CD4-positive, alpha-beta T cell (primary cell): ENCODE measurements around the gene BRD1. TPM values are rescaled to one million over a fixed set of nuclear protein-coding genes. Genes with fewer than 3 reads are reported as not detected.

Experiments
- ATAC-seq: fragments of 200-7000 bp; cut with Tn5 transposase; one replicate; pipeline ENCODE4 v1.10.0; 2022; ENCODE audit warnings: mild to moderate bottlenecking; ENCODE audit not compliant: poor library complexity
- CTCF ChIA-PET: fragments of 350-600 bp; sonication (Branson Sonifier 250); formaldehyde crosslinking; loops from one replicate; lab custom pipeline; 2021; ENCODE audit warnings: antibody characterized with exemption, inconsistent platforms; lab: Charles Lee
- POLR2A ChIA-PET: fragments of 350-600 bp; sonication (Branson Sonifier 250); formaldehyde crosslinking; loops from one replicate; lab custom pipeline; 2021; ENCODE audit warnings: antibody characterized with exemption, inconsistent platforms; lab: Charles Lee
- DNase-seq, 14 experiments: peaks; one replicate each; pipeline ENCODE4 v3.0.0-alpha.2; 2013 to 2020; ENCODE audit warnings: mixed read lengths in 2 of 14
- H3K27ac ChIP-seq, 2 donors: one replicate each; pipeline versions ENCODE4 v1.5.1 to v1.7.0; 2013; ENCODE audit warnings: low read length in 2 of 2, low read depth in 1 of 2, mild to moderate bottlenecking in 1 of 2
- H3K27me3 ChIP-seq, 2 experiments: 1 replicate in 1 of 2; 2 replicates in 1 of 2; pipeline versions ENCODE4 v1.6.1 to v1.7.0; 2013; ENCODE audit warnings: low read length in 2 of 2, control low read depth in 1 of 2, mild to moderate bottlenecking in 1 of 2, moderate library complexity in 1 of 2; ENCODE audit not compliant: insufficient read depth in 2 of 2, control insufficient read depth in 1 of 2
- H3K36me3 ChIP-seq: one replicate; pipeline ENCODE4 v1.6.1; 2013; ENCODE audit warnings: low read length, control low read depth; ENCODE audit not compliant: insufficient read depth
- H3K4me1 ChIP-seq: one replicate; pipeline ENCODE4 v1.6.1; 2013; ENCODE audit warnings: low read length, control low read depth; ENCODE audit not compliant: insufficient read depth
- H3K4me3 ChIP-seq: one replicate; pipeline ENCODE4 v1.5.1; 2013; ENCODE audit warnings: mild to moderate bottlenecking, low read length, moderate library complexity
- H3K9me3 ChIP-seq, 2 experiments: 1 replicate in 1 of 2; 2 replicates in 1 of 2; pipeline versions ENCODE4 v1.6.1 to v1.7.0; 2013; ENCODE audit warnings: low read length in 2 of 2, mild to moderate bottlenecking in 2 of 2, control low read depth in 1 of 2, moderate library complexity in 1 of 2; ENCODE audit not compliant: control insufficient read depth in 1 of 2, insufficient read depth in 1 of 2
- H3K27ac Mint-ChIP-seq: one replicate; pipeline ENCODE4 v1.8.0; 2020; ENCODE audit warnings: mixed read lengths
- H3K27me3 Mint-ChIP-seq: one replicate; pipeline ENCODE4 v1.8.0; 2021; ENCODE audit warnings: mixed read lengths
- H3K36me3 Mint-ChIP-seq: one replicate; pipeline ENCODE4 v1.8.0; 2021; ENCODE audit warnings: low read depth, mixed read lengths
- H3K4me1 Mint-ChIP-seq: one replicate; pipeline ENCODE4 v1.8.0; 2021; ENCODE audit warnings: low read depth, mixed read lengths
- H3K4me3 Mint-ChIP-seq: one replicate; pipeline ENCODE4 v1.8.0; 2020; ENCODE audit warnings: mild to moderate bottlenecking, mixed read lengths
- H3K9me3 Mint-ChIP-seq: one replicate; pipeline ENCODE4 v1.8.0; 2020; ENCODE audit warnings: mixed read lengths
- CTCF ChIP-seq: fragments of 200-600 bp; IDR thresholded peaks from one replicate; pipeline ENCODE4 v1.8.0; 2022; ENCODE audit warnings: antibody characterized with exemption, mild to moderate bottlenecking
- intact Hi-C, 2 experiments: fragments of 100-400 bp; cut with DNase I in 1 of 2; cut with micrococcal nuclease in 1 of 2; formaldehyde crosslinking; loops; one replicate each; pipeline versions ENCODE4 v1.15.1 to v1.9.0; 2023 to 2025; cut with DNase I, micrococcal nuclease
- total RNA-seq, 174 experiments: library from RNA in 2 of 174; stranded (reverse) in 2 of 174; gene quantifications; one replicate each; pipeline ENCODE4 v1.2.3 and lab custom pipeline; 2021 to 2026

BRD1 gene
- total RNA-seq, 2 experiments from 2014 or later, result 129 to 130 TPM

DNA sequence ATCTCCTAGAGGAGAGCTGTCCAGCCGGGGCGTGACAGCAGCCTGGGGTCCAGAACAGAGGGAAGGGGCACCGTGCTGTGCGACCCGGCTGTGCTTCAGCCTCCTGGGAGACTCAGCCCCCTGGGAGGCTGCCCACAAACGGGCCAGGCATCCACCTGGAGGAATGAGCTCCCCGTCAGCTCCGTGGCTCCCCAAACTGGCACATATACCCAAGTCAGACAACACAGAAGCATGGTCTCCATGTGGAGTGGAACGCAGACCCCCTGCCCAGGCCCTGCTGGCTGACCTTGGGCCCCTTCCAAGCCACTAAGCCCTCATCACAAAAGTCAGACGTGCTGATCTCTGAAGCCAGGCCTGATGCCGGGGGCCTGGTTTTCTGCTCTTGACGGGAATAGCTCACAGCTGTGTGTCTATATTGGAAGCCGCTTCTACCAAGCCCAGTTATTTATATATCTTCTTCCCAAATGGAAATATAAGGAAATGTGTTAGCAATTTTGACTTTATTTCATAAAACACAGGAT, 91.7 kb downstream of the BRD1 start:
- ATAC-seq (no peak), DNase-seq (no peak)
- intact Hi-C loops, result no loop called here
- peaks cover 64% of the 10 kb centered on the region for H3K27me3 Mint-ChIP-seq
- ChIA-PET POLR2A (no interaction called here), CTCF (no interaction called here)
- Histone ChIP-seq H3K36me3 (no peaks in the 10 kb centered on the region), H3K27me3 (peaks cover 16 to 17% of the 10 kb centered on the region in 2 experiments), H3K27ac (no peak overlapping the region), H3K9me3 (peaks cover 0 to 22% of the 10 kb centered on the region in 2 experiments), H3K4me1 (peaks cover 7% of the 10 kb centered on the region), H3K4me3 (no peak overlapping the region)
- no peak overlapping the region for H3K27ac Mint-ChIP-seq
- TF ChIP-seq CTCF, result no peak
- no peaks in the 10 kb centered on the region for H3K36me3 Mint-ChIP-seq
- no peak overlapping the region for H3K4me3 Mint-ChIP-seq
- no peaks in the 10 kb centered on the region for H3K9me3 Mint-ChIP-seq
- H3K4me1 Mint-ChIP-seq, result peaks cover 23% of the 10 kb centered on the region

DNA sequence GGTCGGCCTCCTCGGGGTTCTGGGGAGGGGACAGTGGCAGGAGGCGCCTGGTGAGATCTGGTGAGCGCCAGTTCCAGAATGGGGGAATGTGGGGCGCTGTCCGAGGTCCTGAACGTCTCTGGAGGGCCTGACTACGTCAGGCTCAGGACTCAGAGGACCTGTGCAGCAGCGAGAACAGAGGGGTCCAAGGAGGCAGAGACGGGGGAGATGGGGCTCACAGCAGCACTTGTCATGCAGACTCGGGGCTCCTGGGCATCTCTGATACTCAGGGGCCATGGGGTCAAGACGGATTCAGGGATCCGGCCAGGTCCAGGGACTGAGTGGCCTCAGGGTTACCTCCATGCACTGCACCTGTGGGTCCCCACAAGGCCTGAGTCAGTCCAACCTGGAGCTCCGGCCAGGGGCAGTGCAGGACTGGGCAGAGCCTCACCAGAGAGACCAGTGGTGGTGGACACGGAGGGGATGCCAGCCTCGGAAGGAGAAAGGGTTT, 92.2 kb downstream of the BRD1 start:
- no peak overlapping the region for H3K27ac Mint-ChIP-seq
- H3K4me3 Mint-ChIP-seq, result no peak overlapping the region
- peaks cover 17 to 21% of the 10 kb centered on the region in 2 experiments for H3K27me3 ChIP-seq
- ChIA-PET CTCF (no interaction called here), POLR2A (no interaction called here)
- H3K36me3 Mint-ChIP-seq, result no peaks in the 10 kb centered on the region
- no peaks in the 10 kb centered on the region for H3K36me3 ChIP-seq
- DNase-seq (no peak), ATAC-seq (no peak)
- no peaks in the 10 kb centered on the region for H3K9me3 Mint-ChIP-seq
- H3K4me3 ChIP-seq, result no peak overlapping the region
- peaks cover 7% of the 10 kb centered on the region for H3K4me1 ChIP-seq
- H3K27ac ChIP-seq, result no peak overlapping the region
- peaks cover 0 to 22% of the 10 kb centered on the region in 2 experiments for H3K9me3 ChIP-seq
- peaks cover 23% of the 10 kb centered on the region for H3K4me1 Mint-ChIP-seq
- intact Hi-C loops, result no loop called here
- H3K27me3 Mint-ChIP-seq, result peaks cover 64% of the 10 kb centered on the region
- no peak for TF ChIP-seq CTCF

- intact Hi-C loops, result no loop called here
- ChIA-PET POLR2A (no interaction called here), CTCF (no interaction called here)
- Mint-ChIP-seq H3K36me3 (no peaks in the 10 kb centered on the region), H3K27me3 (peaks cover 66% of the 10 kb centered on the region), H3K4me1 (peaks cover 23% of the 10 kb centered on the region), H3K9me3 (no peaks in the 10 kb centered on the region), H3K4me3 (no peak overlapping the region), H3K27ac (no peak overlapping the region)
- Histone ChIP-seq H3K27ac (no peak overlapping the region), H3K4me1 (peaks cover 7% of the 10 kb centered on the region), H3K36me3 (no peaks in the 10 kb centered on the region), H3K4me3 (no peak overlapping the region), H3K9me3 (peaks cover 0 to 18% of the 10 kb centered on the region in 2 experiments), H3K27me3 (peaks cover 17 to 24% of the 10 kb centered on the region in 2 experiments)
- ATAC-seq (no peak), DNase-seq (no peak)
- no peak for TF ChIP-seq CTCF
These were observed 92.8 kb downstream of the BRD1 start for GRCh38 chr22:49734882-49735281.
